GM18508 (cell line): ENCODE data around the gene CRKL.

Experiments used
- ATAC-seq: cut with Tn5 transposase; IDR thresholded peaks from one replicate; pipeline ENCODE4 v1.9.1; 2021; ENCODE audit warnings: moderate number of reproducible peaks; ENCODE audit not compliant: insufficient read depth, unreplicated experiment

CRKL gene

GRCh38 chr22:20948989-20949388 is 31.8 kb downstream of the CRKL start:
- ATAC-seq: no peak

GRCh38 chr22:20949698-20950183 is 32.5 kb downstream of the CRKL start:
- ATAC-seq: no peak

- ATAC-seq: no peak
Measured at GRCh38 chr22:20951151-20951931, 34.1 kb downstream of the CRKL start.

DNA sequence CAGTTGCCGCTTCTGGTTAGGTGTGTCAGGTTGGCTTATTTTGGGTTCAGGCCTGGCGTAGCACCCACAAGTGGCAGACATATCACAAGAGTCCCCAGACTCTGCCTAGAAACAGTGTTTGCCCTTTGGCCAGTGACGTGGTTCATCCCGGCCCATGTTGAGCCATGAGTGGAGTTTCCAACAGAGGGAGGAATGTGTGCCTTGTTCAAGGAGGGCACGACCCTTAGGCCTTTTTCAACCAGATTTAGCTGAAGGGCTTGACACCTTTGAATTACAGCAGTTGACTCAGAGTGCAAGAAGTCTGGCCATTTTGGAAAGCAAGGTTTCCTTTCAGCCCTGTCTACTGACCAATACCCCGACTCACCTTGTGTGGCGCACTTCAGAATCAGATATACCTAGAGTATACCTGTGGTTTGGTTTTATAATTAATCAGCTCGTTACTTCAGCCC is 34.7 kb downstream of the CRKL start:
- ATAC-seq: no peak

DNA sequence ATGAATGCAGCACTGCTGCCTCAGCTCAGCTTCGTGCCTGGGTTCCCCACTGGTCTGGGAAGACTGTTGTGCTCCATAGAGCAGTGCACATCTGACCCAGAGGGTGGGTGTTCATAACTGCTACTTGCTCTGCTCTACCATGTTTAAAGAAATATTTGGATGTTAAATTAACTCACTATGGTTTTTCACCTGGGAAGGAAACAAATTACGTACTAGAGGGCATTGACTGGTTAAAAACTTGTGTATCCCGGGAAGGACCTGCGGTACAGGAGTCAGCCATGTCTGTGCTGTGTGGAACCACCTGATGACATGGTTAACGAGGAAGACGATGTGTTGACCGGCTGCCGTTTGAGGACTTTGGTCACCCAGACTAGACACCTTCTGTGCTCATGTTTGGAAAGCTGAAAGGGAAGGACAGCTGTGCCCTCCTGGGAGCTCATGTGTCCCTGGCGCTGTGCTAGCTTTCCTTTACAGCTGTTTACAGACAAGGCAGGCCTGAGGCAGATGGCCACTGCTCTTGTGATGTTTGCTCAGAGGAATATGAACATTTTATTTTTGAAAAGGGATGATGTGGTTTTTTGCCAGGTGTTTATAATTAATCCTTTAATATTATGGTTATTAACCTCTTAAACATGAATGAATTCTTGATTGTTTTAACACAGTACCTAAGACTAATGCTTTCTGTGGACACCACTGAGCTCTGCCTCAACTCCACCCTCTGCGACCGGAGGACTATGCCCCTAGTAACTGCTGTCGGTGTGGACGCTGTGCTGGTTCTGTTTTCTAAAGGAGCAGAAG is 35.5 kb downstream of the CRKL start:
- no peak for ATAC-seq

DNA sequence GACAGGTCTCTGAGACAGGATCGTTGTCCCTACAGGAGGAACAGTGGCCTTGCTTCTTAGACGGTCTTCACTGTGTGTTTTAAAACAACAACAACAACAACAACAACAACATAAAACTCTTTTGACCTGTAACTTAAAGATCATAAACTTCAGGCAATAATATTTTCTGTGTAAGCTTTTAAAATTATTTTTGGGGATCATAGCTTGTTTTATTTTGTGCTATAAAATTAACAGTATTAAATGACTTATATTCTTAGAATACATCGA is 36.1 kb downstream of the CRKL start:
- no peak for ATAC-seq

- ATAC-seq: no peak
Measured at GRCh38 chr22:20953668-20954500, 36.7 kb downstream of the CRKL start.

GRCh38 chr22:20955548-20955947 is 38.3 kb downstream of the CRKL start:
- no peak for ATAC-seq

- no peak for ATAC-seq
Measured at GRCh38 chr22:20956258-20957101, 39.3 kb downstream of the CRKL start.

GRCh38 chr22:20957102-20957682 is 40.0 kb downstream of the CRKL start:
- ATAC-seq: no peak

DNA sequence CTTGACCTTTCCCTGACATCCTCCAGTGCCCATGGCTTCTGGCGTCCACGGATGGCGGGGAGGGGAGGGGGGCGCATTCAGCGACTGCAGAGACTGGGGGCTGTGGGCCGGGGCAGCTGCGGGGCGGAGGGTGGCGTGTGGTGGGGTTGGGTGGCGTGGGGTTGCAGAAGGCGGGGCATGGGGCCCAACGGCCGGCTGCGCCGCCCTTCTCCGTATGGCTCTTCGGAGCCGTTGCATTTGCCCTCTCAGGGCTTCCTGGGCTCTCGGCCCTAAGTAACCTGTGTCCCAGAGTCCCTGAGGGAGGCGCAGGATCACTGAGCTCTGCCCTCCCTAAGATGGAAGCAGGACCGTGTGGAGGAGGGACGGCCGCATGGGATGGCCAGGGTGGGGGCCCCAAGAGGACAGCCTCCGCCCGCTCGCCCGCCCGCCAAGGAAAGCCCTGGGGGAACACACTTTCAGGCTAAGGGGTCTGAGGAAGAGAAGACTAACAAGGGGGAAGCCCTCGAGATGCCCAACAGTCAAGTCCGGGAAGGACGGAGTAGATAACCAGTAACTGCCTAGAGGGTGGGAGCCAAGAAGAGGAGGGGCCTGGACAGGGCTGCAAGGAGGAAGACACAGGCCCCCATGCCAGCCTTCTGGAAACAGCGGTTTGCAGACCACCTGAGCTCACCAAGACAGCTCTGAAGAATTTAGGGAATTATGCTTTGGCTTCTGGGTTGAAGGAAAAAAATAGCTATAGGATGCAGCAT is 40.6 kb downstream of the CRKL start:
- no peak for ATAC-seq

DNA sequence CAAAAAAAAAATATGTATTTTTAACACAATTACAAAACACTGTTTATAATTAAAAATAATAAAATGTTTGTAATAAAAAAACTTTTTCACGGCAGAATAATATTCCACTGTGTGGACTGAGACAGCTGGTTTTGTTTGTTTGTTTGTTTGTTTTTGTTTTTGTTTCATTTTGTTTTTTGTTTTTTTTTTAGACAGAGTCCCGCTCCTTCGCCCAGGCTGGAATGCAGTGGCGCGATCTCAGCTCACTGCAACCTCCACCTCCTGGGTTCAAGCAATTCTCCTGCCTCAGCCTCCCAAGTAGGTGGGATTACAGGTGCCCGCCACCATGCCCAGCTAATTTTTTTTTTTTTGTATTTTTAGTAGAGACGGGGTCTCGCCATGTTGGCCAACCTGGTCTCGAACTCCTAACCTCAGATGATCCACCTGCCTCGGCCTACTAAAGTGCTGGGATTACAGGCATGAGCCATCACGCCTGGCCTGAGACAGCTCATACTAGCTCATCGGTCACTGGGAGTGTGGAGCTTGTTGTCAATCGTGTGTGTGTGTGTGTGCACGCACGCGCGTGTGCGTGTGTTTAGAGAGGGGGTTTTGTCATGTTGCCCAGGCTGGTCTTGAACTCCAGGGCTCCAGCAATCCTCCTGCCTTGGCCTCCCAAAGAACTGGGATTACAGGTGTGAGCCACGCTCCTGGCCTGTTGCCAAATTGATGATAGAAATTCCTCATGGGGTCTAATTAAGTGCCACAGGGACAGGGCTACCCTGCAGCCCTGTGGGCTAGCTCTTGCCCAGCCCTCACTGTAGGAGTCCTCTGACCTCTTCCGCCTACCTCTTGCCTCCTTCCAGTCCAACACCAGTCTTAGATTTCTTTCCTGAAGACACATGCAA is 42.6 kb downstream of the CRKL start:
- no peak for ATAC-seq

- no peak for ATAC-seq
Measured at GRCh38 chr22:20960609-20961008, 43.4 kb downstream of the CRKL start.

DNA sequence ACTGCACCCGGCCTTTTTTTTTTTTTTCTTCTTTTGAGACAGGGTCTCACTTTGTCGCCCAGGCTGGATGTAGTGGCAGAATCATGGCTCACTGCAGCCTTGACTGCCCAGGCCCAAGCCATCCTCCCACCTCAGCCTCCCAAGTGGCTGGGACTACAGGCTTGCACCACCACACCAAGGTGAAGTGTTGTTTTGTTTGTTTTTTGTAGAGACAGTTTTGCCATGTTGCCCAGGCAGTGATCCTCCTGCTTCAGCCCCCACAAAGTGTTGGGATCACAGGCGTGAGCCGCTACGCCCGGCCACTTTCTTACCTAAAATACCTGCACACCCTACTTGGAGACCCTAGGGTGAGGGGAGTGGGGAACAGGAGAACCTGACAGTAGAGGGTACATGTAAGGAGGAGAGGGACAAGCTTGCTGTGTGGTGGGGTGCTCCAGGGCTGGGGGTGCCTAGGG is 45.3 kb downstream of the CRKL start:
- no peak for ATAC-seq

GRCh38 chr22:20963201-20964052 is 46.2 kb downstream of the CRKL start:
- no peak for ATAC-seq

GRCh38 chr22:20964090-20964798 is 47.0 kb downstream of the CRKL start:
- no peak for ATAC-seq

GRCh38 chr22:20964799-20965103 is 47.5 kb downstream of the CRKL start:
- ATAC-seq: no peak
